WERI-Rb-1 (cell line): ENCODE data around the gene NR2F1.
"Not testable (repeated sequence)": the region's sequence is repeated elsewhere in the genome, so short reads cannot be mapped to it uniquely, and the experiment has no call there.

Experiments used
- DNase-seq: peaks from one replicate; pipeline ENCODE4 v3.0.0-alpha.2; 2020
- H3K27ac ChIP-seq: fragments of 250-450 bp; sonication (Bioruptor Pico); 2 replicates; pipeline ENCODE4 v1.5.1; 2020; ENCODE audit warnings: mild to moderate bottlenecking, moderate library complexity
- H3K27me3 ChIP-seq: fragments of 250-450 bp; sonication (Bioruptor Pico); 2 replicates; pipeline ENCODE4 v1.5.1; 2021; ENCODE audit warnings: mild to moderate bottlenecking, low read depth, moderate library complexity; ENCODE audit not compliant: insufficient read depth, severe bottlenecking
- H3K36me3 ChIP-seq: fragments of 250-450 bp; sonication (Bioruptor Pico); 2 replicates; pipeline ENCODE4 v1.5.1; 2020; ENCODE audit warnings: mild to moderate bottlenecking, moderate library complexity
- H3K4me3 ChIP-seq: 2 replicates; pipeline ENCODE4 v1.5.1; 2011; ENCODE audit warnings: low read depth, mild to moderate bottlenecking, control low read depth, low read length
- H3K9me3 ChIP-seq: fragments of 250-450 bp; sonication (Bioruptor Pico); 2 replicates; pipeline ENCODE4 v1.5.1; 2021; ENCODE audit warnings: mild to moderate bottlenecking, moderate library complexity; ENCODE audit not compliant: severe bottlenecking
- TF ChIP-seq, protein P1 (sequence below): IDR thresholded peaks from 2 replicates; pipeline ENCODE4 v1.5.1; 2011; ENCODE audit warnings: low read depth, mild to moderate bottlenecking, control low read depth, inconsistent platforms, low read length

The NR2F1 gene

DNA sequence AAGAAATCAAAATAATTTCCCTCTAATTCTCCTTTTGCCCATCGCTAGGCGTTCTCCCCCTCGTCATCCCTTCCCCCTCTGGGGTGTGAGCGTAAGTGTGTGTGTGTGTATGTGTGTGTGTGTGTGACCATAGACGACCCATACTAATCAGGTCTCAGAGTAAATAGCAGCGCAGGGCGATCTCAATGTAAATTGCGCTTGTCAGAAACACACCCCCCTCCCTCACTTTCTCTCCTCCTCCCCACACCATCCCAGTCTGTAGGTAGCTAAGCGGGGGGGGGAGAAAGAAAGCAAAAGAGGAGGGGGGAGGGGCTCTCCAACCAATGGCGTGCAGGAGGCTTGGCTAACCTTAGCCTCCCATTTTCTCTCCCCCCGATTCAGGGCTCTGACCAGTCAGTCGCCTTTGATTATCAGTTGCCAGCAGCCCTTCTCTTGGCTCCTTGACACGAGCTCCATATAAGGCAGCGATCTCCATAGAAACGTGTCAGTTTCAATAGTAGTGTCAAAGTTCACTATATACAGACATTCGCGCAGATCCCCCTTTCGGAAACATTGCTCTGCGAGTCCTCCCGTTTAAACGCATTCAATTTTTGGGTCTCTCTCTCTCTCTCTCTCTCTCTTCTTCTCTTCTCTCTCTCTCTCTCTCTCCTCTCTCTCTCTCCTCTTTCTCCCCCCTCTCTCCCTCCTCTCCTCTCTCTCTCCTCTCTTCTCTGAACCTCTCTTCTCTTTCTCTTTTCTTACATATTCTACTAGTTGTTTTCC lies at the start of gene NR2F1:
Gene NR2F1 (plus strand): TSS at position 546 of the 762 bp plus-strand sequence. CDS start 1,802 bp downstream, outside the sequence.
- Histone ChIP-seq H3K9me3 (no peaks in the 10 kb centered on the region), H3K27ac (peak within 1 kb of the TSS; percentile 32; the same call in 1 of the 2 replicates), H3K4me3 (peak within 1 kb of the TSS; percentile 71), H3K36me3 (no peaks in the 10 kb centered on the region), H3K27me3 (peaks cover 11% of the 10 kb centered on the region)
- TF ChIP-seq, protein P1, sequence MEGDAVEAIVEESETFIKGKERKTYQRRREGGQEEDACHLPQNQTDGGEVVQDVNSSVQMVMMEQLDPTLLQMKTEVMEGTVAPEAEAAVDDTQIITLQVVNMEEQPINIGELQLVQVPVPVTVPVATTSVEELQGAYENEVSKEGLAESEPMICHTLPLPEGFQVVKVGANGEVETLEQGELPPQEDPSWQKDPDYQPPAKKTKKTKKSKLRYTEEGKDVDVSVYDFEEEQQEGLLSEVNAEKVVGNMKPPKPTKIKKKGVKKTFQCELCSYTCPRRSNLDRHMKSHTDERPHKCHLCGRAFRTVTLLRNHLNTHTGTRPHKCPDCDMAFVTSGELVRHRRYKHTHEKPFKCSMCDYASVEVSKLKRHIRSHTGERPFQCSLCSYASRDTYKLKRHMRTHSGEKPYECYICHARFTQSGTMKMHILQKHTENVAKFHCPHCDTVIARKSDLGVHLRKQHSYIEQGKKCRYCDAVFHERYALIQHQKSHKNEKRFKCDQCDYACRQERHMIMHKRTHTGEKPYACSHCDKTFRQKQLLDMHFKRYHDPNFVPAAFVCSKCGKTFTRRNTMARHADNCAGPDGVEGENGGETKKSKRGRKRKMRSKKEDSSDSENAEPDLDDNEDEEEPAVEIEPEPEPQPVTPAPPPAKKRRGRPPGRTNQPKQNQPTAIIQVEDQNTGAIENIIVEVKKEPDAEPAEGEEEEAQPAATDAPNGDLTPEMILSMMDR: no peak
- peak; percentile 85 for DNase-seq

DNA sequence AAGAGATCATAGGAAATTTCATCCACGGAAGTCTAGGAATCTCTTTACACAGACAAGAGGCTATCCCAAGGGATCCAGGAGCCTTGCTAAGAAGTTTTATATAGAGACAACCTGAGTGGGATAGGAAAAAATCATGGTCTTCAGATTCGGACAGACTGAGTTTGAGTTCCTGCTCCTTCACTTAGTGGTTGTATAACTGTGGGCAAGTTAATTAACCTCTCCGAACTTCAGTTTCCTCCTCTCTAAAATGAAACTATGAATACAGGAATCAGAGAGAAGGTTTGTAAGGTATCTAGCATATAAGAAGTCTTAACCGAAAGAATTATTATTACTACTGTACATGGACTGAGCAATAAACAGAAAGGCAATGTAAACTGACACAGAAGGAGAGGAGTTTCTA lies 37.1 kb upstream of the NR2F1 start:
- no peak overlapping the region for H3K4me3 ChIP-seq
- DNase-seq: no peak
- TF ChIP-seq, protein P1: no peak
- no peak overlapping the region for H3K27ac ChIP-seq
- no peaks in the 10 kb centered on the region for H3K36me3 ChIP-seq
- H3K27me3 ChIP-seq: no peaks in the 10 kb centered on the region
- H3K9me3 ChIP-seq: no peaks in the 10 kb centered on the region

DNA sequence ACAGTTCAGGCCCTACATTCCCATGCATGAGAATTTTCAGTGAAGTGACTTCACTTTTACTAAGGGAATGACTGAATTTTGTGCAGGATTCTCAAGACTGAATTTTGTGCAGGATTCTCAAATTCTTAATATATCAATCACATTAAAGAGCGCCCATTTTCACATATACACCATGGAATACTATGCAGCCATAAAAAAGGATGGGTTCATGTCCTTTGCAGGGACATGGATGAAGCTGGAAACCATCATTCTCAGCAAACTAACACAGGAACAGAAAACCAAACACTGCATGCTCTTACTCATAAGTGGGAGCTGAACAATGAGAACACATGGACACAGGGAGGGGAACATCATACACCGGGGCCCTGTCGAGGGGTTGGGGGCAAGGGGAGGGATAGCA lies 33.4 kb upstream of the NR2F1 start:
- not testable (repeated sequence) for H3K9me3 ChIP-seq, H3K4me3 ChIP-seq, H3K27ac ChIP-seq, DNase-seq, H3K27me3 ChIP-seq, H3K36me3 ChIP-seq

DNA sequence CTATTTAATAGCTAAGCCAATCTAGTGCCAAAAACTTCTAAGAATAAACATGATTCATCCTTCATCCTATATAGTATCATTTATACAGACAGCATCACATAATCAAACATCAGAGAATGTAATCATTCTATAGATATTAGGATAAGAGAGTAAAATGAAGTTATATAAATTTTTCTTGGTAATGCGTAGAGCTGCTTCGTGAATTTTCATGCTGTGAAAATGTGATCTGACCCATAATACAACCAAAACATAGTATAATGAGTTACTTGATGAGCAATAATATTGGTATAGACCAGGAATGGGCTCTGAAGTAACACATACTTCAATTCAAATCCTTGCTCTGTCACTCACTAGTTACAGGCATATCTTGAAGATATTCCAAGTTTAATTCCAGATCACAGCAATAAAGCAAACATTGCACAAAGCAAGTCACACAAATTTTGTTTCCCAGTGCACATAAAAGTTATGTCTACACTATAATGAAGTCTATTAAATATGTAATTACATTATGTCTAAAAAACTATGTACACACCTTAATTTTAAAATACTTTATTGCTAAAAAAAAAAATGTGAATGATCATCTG lies 25.9 kb upstream of the NR2F1 start:
- no peak overlapping the region for H3K27ac ChIP-seq

DNA sequence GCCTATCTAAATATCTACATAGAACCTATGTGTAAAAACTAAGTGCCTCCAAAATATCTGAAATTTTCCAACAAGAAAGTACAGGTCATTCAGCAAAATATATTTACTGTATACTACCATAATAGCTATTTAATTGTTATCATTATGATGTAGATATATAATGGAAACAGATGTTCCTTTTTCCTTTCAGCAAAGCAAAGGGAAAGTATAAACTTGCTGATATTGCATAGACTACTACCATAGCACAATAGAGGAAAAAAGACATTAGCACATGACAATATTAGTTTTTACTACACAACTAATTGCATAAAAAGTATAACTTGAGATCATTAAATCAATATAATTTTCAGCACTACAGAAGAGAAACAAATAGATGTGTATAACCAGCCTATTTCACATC lies 16.9 kb upstream of the NR2F1 start:
- H3K4me3 ChIP-seq: no peak overlapping the region
- no peak overlapping the region for H3K27ac ChIP-seq
- H3K27me3 ChIP-seq: no peaks in the 10 kb centered on the region
- TF ChIP-seq, protein P1: no peak
- H3K9me3 ChIP-seq: no peaks in the 10 kb centered on the region
- no peaks in the 10 kb centered on the region for H3K36me3 ChIP-seq
- DNase-seq: no peak

More for the DNA sequence above, 25.9 kb upstream of the NR2F1 start:
- no peaks in the 10 kb centered on the region for H3K36me3 ChIP-seq
- DNase-seq: no peak
- H3K4me3 ChIP-seq: no peak overlapping the region
- no peaks in the 10 kb centered on the region for H3K27me3 ChIP-seq
- H3K9me3 ChIP-seq: no peaks in the 10 kb centered on the region
- TF ChIP-seq, protein P1: no peak

DNA sequence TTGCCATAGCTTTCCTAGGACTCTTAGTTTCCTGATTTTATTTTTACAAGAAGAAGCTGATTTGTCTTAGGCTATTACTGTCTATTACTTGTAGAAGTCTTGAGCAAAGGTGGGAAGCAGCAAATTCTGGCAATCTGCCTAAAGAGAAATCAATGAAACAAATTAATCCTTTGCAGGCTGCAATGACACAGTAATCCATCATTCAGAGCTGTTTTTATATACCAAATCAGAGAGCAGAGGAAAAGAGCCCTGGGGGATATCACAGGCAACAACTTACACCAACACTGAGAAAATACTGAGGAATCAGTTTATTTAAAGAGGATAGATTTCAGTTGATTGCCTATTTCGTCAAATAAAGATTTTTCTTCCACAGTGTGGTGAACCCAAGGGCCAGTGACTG lies 15.6 kb upstream of the NR2F1 start:
- Histone ChIP-seq H3K9me3 (peaks cover 5% of the 10 kb centered on the region), H3K36me3 (no peaks in the 10 kb centered on the region), H3K27me3 (peaks cover 10% of the 10 kb centered on the region), H3K4me3 (no peak overlapping the region), H3K27ac (no peak overlapping the region)
- TF ChIP-seq, protein P1: no peak
- DNase-seq: no peak
